HG02798 (cell line): ENCODE measurements around the gene COPZ1.
A peak's percentile ranks its signal among the peaks of the same experiment; 100 is the strongest.
"Not testable (repeated sequence)": the region's sequence is repeated elsewhere in the genome, so short reads cannot be mapped to it uniquely, and the experiment has no call there.

Experiments
- ATAC-seq: cut with Tn5 transposase; IDR thresholded peaks from one replicate; pipeline ENCODE4 v1.9.1; 2021; ENCODE audit warnings: mild to moderate bottlenecking; ENCODE audit not compliant: unreplicated experiment, poor library complexity

Gene COPZ1

DNA sequence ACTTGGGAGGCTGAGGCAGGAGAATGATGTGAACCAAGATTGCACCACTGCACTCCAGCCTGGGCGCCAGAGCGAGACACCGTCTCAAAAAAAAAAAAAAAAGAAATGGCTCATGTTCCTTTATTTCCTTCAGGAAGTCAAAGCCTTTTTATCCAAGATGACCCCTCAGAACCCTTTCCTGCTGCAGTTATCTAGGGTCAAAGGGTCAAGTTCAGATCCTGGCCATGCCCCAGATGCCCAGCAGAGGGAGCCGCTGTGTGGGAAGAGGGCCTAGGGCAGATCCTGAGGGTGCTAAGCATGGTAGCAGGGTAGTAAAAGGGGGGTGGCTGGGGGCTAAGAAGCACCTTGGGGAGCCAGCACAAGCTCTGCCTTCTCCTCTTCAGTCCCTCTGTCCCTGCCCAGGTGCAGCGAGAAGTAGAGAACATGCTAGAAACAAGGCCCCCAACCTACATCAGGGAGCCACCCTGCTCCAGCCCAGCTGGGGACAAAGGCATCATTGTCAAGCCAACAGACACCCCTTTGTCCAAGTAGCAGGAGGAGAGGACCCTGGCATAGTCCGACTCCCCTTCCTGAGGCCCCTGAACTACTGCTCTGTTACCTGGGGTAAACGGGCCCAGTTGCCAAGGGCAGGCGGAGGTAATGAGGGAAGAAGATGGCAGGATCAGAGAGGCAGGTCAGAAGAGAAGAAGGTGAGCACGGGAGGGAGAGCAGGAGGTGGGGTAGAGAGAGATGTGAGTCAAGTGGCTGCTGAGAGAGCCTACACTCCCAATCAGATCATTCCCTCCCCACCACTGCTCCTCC is 30.6 kb upstream of the COPZ1 start:
- peak; percentile 57 for ATAC-seq

GRCh38 chr12:54294953-54295566 is 29.9 kb upstream of the COPZ1 start:
- ATAC-seq, result no peak

- ATAC-seq, result no peak
Observed at GRCh38 chr12:54296393-54297099, 28.4 kb upstream of the COPZ1 start.

DNA sequence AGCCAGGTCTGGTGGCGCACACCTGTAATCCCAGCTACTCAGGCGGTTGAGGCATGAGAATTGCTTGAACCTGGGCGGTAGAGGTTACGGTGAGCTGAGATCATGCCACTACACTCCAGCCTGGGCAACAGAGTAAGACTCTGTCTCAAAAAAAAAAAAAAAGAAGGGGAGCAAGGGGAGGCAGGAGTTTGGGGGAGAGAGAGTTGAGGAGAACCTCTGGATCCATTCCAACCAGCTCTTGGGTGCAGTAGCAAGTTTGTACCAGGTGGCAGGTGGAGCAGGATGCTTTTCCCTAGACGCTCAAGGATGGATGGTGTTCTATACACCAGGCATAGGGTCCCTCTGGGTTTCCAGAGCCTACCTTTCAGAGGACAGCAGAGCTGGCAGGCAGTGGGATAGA is 26.0 kb upstream of the COPZ1 start:
- no peak for ATAC-seq

GRCh38 chr12:54299515-54300224 is 25.3 kb upstream of the COPZ1 start:
- no peak for ATAC-seq

GRCh38 chr12:54300225-54300731 is 24.7 kb upstream of the COPZ1 start:
- ATAC-seq, result no peak

DNA sequence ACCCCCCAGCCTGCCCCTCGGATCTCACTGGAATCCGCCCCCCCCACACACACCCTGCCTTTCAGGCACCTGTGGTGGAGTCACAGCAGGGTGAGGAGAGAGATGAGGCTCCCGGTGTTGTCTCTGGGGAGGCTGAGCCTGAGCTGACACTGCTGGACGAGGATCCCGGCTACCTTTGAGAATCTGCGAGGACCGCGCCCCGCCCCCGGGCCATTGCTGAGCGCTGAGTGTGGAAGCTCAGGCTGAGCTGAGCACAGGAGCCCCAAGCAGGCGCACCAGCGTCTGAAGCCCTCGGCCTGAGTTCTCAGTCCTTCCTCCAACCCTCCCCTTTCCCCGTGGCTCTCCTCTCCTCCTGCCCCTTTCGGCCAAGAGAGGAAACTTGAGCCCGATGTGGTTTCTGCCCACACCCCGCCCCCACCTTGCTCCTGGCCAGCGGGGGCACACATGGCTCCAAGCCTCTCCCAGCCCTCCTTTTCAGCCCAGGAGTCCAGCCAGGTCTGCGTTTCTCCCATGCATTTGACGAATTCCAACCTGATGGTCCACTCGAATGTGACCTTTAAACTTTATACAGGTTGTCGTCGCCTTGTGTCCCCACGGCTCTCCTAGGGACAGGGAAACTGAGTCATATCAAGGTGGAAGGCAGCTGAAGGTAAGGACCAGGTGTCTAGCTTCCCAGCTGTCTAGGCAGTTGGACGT is 24.1 kb upstream of the COPZ1 start, which contains the start of gene NFE2:
NFE2 (minus strand) TSS at position 284 of the 696 bp plus-strand sequence. CDS start 5,767 bp downstream, outside the sequence.
- no peak for ATAC-seq

GRCh38 chr12:54301428-54302048 is 23.4 kb upstream of the COPZ1 start:
- ATAC-seq, result no peak

DNA sequence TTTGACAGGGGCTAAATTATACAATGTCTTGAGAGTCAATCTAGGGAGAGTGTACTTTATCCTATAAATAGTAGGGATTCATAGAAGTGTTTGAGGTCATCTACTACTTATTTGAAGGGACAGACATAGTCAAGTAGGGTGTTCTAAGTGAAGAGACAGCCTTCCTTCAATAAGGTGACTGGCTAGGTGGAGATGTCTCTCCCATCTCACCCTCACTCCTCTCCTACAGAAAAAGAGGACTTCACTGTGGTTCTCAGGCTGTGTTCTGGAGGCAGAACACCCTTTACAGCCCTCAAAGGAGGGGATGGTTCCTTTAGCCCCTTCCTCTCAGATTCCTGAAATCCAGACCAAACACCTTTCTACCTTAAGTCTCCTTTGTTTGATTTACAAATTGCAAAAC is 21.3 kb upstream of the COPZ1 start:
- no peak for ATAC-seq

DNA sequence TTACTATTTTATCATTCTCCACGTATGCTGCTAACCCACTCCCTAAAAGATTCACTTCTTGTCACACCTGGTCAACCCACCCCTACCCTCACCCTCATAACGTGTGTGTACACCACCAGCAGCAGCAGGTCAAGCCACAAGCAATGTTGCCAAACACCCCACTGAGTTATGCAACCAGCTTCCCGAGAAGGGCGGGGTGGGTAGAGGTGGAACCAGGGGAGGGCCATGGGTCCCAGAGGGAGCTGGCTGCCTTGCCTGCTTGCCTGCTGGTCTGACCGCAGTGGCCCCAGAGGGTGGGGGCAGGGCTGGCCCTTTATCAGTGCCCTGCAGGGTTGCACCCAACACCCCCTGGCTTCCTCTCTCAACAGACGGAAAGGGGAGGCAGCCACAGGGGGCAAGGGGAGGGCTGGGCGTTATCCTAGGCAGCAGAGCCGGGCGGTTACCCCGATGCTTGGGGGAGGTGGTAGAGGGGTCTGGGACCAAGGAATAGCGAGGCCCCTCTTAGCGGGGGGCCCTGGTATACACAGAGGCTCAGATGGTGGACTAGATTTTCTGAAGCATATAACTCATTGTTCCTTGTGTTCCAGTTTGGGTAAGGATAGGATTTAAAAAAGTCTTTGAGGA is 20.6 kb upstream of the COPZ1 start:
- ATAC-seq, result no peak

- ATAC-seq, result no peak
Observed at GRCh38 chr12:54306925-54307741, 17.8 kb upstream of the COPZ1 start.

- no peak for ATAC-seq
Observed at GRCh38 chr12:54311051-54311450, 13.9 kb upstream of the COPZ1 start.

DNA sequence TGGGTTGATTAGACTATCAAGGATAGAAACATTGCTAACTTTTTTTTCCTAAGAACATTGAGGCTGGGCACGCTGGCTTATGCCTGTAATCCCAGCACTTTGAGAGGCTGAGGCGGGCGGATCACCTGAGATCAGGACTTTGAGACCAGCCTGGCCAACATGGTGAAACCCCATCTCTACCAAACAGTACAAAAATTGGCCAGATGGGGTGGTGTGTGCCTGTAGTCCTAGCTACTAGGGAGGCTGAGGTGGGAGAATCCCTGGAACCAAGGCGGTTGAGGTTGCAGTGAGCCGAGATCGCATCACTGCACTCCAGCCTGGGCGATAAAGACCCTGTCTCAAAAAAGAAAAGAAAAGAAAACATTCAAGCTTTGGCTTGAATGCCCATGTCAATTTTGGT is 12.6 kb upstream of the COPZ1 start:
- ATAC-seq, result not testable (repeated sequence)

- no peak for ATAC-seq
Observed at GRCh38 chr12:54321363-54321762, 3.6 kb upstream of the COPZ1 start.

DNA sequence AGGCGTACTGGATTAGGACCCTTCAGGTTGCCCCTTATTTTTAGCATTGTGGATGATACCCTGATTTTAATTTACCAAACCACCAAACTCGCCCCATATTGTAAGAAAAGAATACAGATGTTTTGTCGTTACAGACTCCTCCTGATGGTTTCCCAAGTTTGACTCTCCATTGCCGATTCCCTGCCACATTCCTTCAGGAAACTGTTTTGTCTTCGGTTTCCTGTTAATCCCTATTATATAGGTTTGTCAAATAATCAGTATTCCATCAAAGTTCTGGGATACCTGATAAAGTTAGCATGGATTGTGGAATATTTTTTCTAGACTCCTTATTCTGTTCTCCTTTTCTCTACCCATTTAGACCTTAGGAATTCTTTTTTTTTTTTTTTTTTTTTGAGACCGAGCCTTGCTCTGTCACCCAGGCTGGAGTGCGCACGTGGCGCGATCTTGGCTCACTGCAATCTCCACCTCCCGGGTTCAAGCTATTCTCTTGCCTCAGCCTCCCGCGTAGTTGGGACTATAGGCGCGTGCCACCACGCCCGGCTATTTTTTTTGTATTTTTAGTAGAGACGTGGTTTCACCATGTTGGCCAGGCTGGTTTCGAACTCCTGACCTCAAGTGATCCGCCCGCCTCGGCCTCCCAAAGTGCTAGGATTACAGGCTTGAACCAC is 645 bp downstream of the COPZ1 start:
- not testable (repeated sequence) for ATAC-seq

DNA sequence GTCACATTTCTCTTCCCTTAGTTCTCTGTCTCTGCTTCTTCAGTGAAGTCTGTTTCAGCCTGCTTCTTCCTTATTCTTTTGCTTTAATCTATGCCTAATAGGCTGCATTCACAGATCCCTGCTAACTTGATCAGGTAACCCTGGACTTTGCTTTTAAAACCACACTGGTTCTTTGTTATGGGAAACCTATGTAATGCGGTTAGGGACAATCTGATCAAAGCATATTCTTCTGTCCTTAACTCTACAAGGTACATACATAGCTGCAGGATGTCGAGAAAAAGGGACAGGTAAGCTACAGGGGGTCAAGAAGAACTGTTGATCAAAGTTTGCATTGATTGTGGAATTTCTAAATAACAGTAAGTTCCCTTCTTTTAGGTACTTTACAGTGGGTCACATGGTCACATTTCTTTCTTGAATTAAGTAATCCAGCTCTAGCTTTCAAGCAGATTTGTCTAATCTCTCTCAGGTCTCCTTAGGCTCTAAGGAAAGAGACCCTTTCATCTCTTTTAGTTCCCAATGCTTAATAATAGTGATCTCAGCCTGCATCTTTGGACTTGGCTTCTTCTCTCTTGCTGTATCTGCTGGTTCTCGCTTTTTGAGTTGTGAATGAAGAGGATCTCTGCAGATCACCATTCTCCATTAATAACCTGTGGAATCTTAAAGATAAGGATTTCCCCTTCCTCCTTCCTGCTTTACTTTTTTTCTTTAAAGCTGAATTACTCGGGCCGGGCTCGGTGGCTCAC is 3.8 kb downstream of the COPZ1 start:
- ATAC-seq, result no peak

- no peak for ATAC-seq
Observed at GRCh38 chr12:54329759-54330158, 4.8 kb downstream of the COPZ1 start.
